ENCODE data around the gene SCCPDH. TPM values are rescaled to one million over a fixed set of nuclear protein-coding genes. Genes with fewer than 3 reads are reported as not detected.

Gene SCCPDH
- total and polyA plus RNA-seq, 2 donors (not counting 1 experiment from before 2014, with no cell fraction given): 1.7 to 6.6 TPM

- Mint-ChIP-seq H3K27me3 (peaks cover 3% of the 10 kb centered on the region), H3K9me3 (ENCODE audit: insufficient read depth) (no peaks in the 10 kb centered on the region), H3K4me1 (no peaks in the 10 kb centered on the region), H3K4me3 (no peak overlapping the region), H3K27ac (no peak overlapping the region)
- H3K27me3 ChIP-seq (replicated peaks in 1 of 4; ENCODE audit: control extremely low read depth in 1 of 4, control insufficient read depth in 3 of 4, insufficient read depth in 4 of 4, low read length in 3 of 4): no peaks in the 10 kb centered on the region
- no peaks in the 10 kb centered on the region for H4K20me1 ChIP-seq (ENCODE audit: control insufficient read depth, insufficient read depth, low read length, poor library complexity, severe bottlenecking)
- WGBS (ENCODE audit: insufficient coverage): 98% methylated on average over 4 of the region's 6 CpGs
- intact Hi-C loops (cut with micrococcal nuclease): no loop called here
- TF ChIP-seq CTCF (IDR thresholded peaks at IDR 0.05) (no peak), EZH2 (IDR thresholded peaks at IDR 0.05; ENCODE audit: borderline replicate concordance, insufficient read depth, low read depth, low read length, poor library complexity, severe bottlenecking) (no peak)
- ATAC-seq (ENCODE audit: low read depth): no peak
- no peak for DNase-seq
- ChIA-PET CTCF (no interaction called here), POLR2A (no interaction called here)
- H3K4me1 ChIP-seq (ENCODE audit: control insufficient read depth in 2 of 2, insufficient read depth in 2 of 2, low read length in 2 of 2): no peaks in the 10 kb centered on the region
- no peaks in the 10 kb centered on the region for H3K36me3 ChIP-seq (replicated peaks in 1 of 2; ENCODE audit: control extremely low read depth in 1 of 2, control insufficient read depth in 1 of 2, extremely low read depth in 1 of 2, insufficient read depth in 2 of 2, low read length in 1 of 2)
- no peak overlapping the region for H2AFZ ChIP-seq (ENCODE audit: insufficient read depth, low read depth, low read length, poor library complexity, severe bottlenecking)
- peaks cover 0 to 7% (median 0%) of the 10 kb centered on the region in 3 donors for H3K9me3 ChIP-seq (ENCODE audit: control extremely low read depth in 1 of 3, control insufficient read depth in 2 of 3, insufficient read depth in 1 of 3, low read length in 2 of 3)
- no peak overlapping the region for H3K4me3 ChIP-seq (ENCODE audit: control extremely low read depth in 1 of 5, extremely low read depth in 1 of 5, insufficient read depth in 1 of 5, low read depth in 2 of 5, low read length in 4 of 5)
- no peak overlapping the region for H3K9ac ChIP-seq (ENCODE audit: low read length)
- H3K27ac ChIP-seq (ENCODE audit: low read length in 2 of 2): no peak overlapping the region
- no peaks in the 10 kb centered on the region for H3K79me2 ChIP-seq (ENCODE audit: control insufficient read depth, insufficient read depth, low read length)
- no peak overlapping the region for H3K4me2 ChIP-seq (replicated peaks; ENCODE audit: low read depth, low read length, poor library complexity, severe bottlenecking)
Measured at GRCh38 chr1:246803373-246803772, 79.2 kb downstream of the SCCPDH start.

GRCh38 chr1:246803883-246804282 is 79.7 kb downstream of the SCCPDH start:
- no peak overlapping the region for H3K27ac ChIP-seq (ENCODE audit: low read length in 2 of 2)
- POLR2A ChIA-PET: no interaction called here
- ATAC-seq (ENCODE audit: low read depth) (no peak), DNase-seq (no peak)
- Mint-ChIP-seq H3K4me1 (no peaks in the 10 kb centered on the region), H3K27ac (no peak overlapping the region), H3K27me3 (peaks cover 3% of the 10 kb centered on the region), H3K9me3 (ENCODE audit: insufficient read depth) (no peaks in the 10 kb centered on the region), H3K4me3 (no peak overlapping the region)
- H3K9me3 ChIP-seq (ENCODE audit: control extremely low read depth in 1 of 3, control insufficient read depth in 2 of 3, insufficient read depth in 1 of 3, low read length in 2 of 3): peaks cover 0 to 7% (median 0%) of the 10 kb centered on the region in 3 donors
- H3K4me2 ChIP-seq (replicated peaks; ENCODE audit: low read depth, low read length, poor library complexity, severe bottlenecking): no peak overlapping the region
- no peaks in the 10 kb centered on the region for H4K20me1 ChIP-seq (ENCODE audit: control insufficient read depth, insufficient read depth, low read length, poor library complexity, severe bottlenecking)
- TF ChIP-seq CTCF (IDR thresholded peaks at IDR 0.05) (no peak), EZH2 (IDR thresholded peaks at IDR 0.05; ENCODE audit: borderline replicate concordance, insufficient read depth, low read depth, low read length, poor library complexity, severe bottlenecking) (no peak)
- 93% methylated on average over 4 of the region's 5 CpGs for WGBS (ENCODE audit: insufficient coverage)
- CTCF ChIA-PET: no interaction called here
- no peak overlapping the region for H3K9ac ChIP-seq (ENCODE audit: low read length)
- no peaks in the 10 kb centered on the region for H3K27me3 ChIP-seq (replicated peaks in 1 of 4; ENCODE audit: control extremely low read depth in 1 of 4, control insufficient read depth in 3 of 4, insufficient read depth in 4 of 4, low read length in 3 of 4)
- no peaks in the 10 kb centered on the region for H3K4me1 ChIP-seq (ENCODE audit: control insufficient read depth in 2 of 2, insufficient read depth in 2 of 2, low read length in 2 of 2)
- H3K79me2 ChIP-seq (ENCODE audit: control insufficient read depth, insufficient read depth, low read length): no peaks in the 10 kb centered on the region
- H2AFZ ChIP-seq (ENCODE audit: insufficient read depth, low read depth, low read length, poor library complexity, severe bottlenecking): no peak overlapping the region
- no peak overlapping the region for H3K4me3 ChIP-seq (ENCODE audit: control extremely low read depth in 1 of 5, extremely low read depth in 1 of 5, insufficient read depth in 1 of 5, low read depth in 2 of 5, low read length in 4 of 5)
- H3K36me3 ChIP-seq (replicated peaks in 1 of 2; ENCODE audit: control extremely low read depth in 1 of 2, control insufficient read depth in 1 of 2, extremely low read depth in 1 of 2, insufficient read depth in 2 of 2, low read length in 1 of 2): no peaks in the 10 kb centered on the region
- intact Hi-C loops (cut with micrococcal nuclease): no loop called here
